Effector memory CD8-positive, alpha-beta T cell (primary cell): ENCODE data around the gene TNC.

Experiments
- ATAC-seq: fragments of 150-1000 bp; cut with Tn5 transposase; replicated peaks from 2 replicates; pipeline ENCODE4 v1.10.0; 2021; ENCODE audit warnings: mild to moderate bottlenecking, moderate library complexity
- DNase-seq, 3 experiments: peaks; one replicate each; pipeline ENCODE4 v3.0.0; 2021
- H3K27ac Mint-ChIP-seq, 2 donors: one replicate each; pipeline ENCODE4 v1.8.0; 2022; ENCODE audit warnings: mild to moderate bottlenecking in 2 of 2, mixed read lengths in 2 of 2, moderate library complexity in 2 of 2
- H3K27me3 Mint-ChIP-seq, 2 donors: one replicate each; pipeline ENCODE4 v1.8.0; 2022; ENCODE audit warnings: mixed read lengths in 2 of 2
- H3K36me3 Mint-ChIP-seq: one replicate; pipeline ENCODE4 v1.8.0; 2022; ENCODE audit warnings: mild to moderate bottlenecking, moderate library complexity, mixed read lengths; ENCODE audit not compliant: insufficient read depth
- H3K4me1 Mint-ChIP-seq, 2 donors: one replicate each; pipeline ENCODE4 v1.8.0; 2022; ENCODE audit warnings: low read depth in 2 of 2, mixed read lengths in 2 of 2
- H3K4me3 Mint-ChIP-seq, 2 donors: one replicate each; pipeline ENCODE4 v1.8.0; 2022; ENCODE audit warnings: mild to moderate bottlenecking in 2 of 2, mixed read lengths in 2 of 2, moderate library complexity in 2 of 2
- H3K9me3 Mint-ChIP-seq, 2 donors: one replicate each; pipeline ENCODE4 v1.8.0; 2022; ENCODE audit warnings: mixed read lengths in 2 of 2

The TNC gene

DNA sequence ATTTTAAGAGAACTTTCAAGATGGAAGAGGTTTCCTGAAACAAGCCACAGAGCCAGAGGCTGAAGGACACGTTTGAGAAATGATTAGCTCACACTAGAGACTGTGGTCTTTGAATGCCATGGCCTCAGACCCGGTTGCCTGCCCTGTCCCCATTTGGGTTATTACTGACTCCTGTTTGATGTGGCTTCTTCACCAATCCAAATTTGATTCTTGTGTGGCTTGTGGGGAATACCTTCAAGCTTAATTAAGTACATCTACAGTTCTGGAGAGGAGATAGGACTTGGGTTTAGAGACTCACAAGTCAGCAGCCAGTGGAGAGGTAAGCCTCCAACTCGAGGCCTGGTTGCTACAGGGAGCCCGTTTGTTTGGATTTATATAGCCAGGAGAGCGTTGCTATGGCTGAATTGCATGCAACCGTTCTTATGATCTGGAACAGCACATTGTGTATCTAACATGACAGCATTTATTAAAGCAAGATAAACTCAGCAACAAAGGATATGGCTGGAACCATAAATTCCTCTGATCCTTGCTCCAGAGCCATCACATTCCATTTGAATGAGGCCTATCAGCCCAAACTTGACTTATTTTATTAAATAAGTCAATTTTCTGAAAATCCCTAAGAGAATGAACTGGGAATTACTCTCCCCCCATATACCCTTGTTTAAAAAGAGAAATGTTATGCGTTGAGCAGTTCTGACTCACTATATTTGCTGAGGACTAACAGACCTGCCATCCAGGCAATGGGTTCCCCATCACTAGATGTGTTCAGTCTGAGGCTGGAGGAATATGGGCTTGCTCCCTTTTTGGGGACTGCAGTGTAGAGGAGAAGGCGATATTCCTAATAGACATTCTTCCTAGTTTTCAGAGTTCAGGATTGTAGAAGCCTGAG lies 99.2 kb downstream of the TNC start:
- Mint-ChIP-seq H3K27me3 (peaks cover 0 to 16% of the 10 kb centered on the region in 2 donors), H3K36me3 (peaks cover 2% of the 10 kb centered on the region), H3K9me3 (no peaks in the 10 kb centered on the region), H3K4me1 (peaks cover 0 to 4% of the 10 kb centered on the region in 2 donors), H3K27ac (peak overlapping the region in 1 of 2 donors; percentile 39), H3K4me3 (no peak overlapping the region)
- ATAC-seq, result no peak
- no peak for DNase-seq

DNA sequence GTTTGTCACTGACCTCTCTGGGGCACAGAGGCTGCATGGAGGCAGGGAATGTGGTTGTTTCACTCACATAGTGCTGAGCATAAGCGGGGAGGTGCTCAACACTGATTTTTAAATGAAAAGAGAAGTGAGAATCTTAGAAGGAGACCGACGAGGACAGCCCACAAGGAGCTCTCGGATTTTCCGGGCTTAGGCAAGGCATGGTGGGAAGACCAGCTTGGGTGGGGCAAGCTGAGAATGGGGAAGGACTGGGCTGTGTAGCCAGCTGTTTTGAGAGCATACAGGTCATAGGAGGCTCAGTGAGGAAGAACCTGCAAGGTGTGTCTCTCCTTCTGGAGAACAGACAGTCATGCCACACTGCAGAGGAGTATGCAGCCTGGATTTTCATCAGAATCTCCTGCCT lies 101.6 kb downstream of the TNC start:
- Mint-ChIP-seq H3K27ac (no peak overlapping the region), H3K4me1 (peaks cover 0 to 8% of the 10 kb centered on the region in 2 donors)

DNA sequence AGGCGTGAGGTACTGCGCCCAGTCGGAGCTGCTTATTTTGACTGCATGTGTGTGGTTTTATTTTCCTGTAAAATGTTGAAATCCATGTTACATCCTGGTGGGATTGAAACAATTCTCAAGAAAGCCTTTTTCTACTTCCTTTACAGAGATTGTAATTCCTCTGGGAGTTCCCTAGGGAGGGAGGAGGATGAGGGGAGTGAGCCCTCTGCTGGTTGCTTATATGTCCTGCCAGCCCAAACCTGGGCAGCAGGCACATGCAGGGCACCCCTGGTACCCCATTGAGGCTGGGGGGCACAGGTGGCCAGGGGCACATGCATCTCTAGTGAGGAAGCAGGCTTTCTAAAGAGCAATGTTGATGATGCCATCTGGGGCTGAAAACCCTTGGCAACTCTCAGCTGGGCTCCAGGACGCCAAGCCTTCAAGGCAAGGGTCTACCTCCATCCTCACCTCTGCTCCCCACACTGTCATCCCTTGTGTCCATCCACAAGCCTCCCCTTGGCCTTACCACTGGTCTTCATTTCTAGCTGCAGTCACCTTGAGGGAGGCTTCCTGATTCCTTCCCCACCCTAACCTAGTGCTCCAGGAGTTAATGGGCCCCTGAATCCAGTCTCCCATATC lies 102.8 kb downstream of the TNC start:
- Mint-ChIP-seq H3K4me3 (no peak overlapping the region), H3K36me3 (no peaks in the 10 kb centered on the region), H3K9me3 (no peaks in the 10 kb centered on the region), H3K4me1 (peaks cover 0 to 10% of the 10 kb centered on the region in 2 donors), H3K27me3 (peaks cover 0 to 16% of the 10 kb centered on the region in 2 donors), H3K27ac (no peak overlapping the region)
- no peak for DNase-seq
- ATAC-seq, result no peak

More for the DNA sequence above, 101.6 kb downstream of the TNC start:
- Mint-ChIP-seq H3K4me3 (no peak overlapping the region), H3K9me3 (no peaks in the 10 kb centered on the region), H3K27me3 (peaks cover 0 to 16% of the 10 kb centered on the region in 2 donors), H3K36me3 (no peaks in the 10 kb centered on the region)
- no peak for DNase-seq
- ATAC-seq, result no peak

DNA sequence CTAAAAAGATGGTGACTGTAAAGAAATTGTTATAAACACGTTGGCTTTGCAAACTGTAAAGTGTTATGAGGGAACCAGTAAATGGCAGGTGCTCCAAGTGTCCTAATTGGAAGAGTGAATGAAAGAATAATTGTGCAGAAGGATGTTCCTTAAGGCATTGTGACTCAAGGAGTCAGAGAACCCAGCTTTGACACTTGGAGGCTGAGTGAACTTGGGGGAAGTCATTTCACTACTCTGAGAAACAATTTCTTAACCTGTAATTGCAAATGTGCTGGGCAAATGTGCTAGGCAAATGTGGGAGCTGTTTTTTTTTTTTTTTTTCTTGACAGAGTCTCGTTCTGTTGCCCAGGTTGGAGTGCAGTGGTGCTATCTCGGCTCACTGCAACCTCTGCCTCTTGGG lies 103.5 kb downstream of the TNC start:
- H3K36me3 Mint-ChIP-seq, result no peaks in the 10 kb centered on the region
- no peak overlapping the region for H3K4me3 Mint-ChIP-seq
- no peak for DNase-seq

DNA sequence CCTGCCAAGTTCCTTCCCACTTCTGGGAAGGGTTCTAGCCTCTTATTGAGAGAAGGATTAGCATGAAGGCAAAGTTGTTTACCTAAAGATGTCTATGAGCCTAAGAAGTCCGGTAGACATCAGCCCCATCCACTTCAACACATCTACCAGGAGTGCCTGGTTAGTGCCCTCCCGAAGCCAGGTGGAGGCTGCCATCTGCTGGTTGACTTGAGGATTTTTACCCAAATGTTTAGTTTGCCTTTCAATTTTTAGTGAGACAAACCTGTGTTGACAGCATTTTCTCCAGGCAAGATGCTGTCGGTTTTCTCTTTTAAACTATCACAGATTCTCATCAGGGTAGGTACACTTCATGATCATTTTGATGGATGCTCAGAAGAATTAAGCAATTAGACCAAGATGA lies 104.0 kb downstream of the TNC start:
- H3K9me3 Mint-ChIP-seq, result no peaks in the 10 kb centered on the region
- H3K27ac Mint-ChIP-seq, result no peak overlapping the region
- H3K4me1 Mint-ChIP-seq, result peaks cover 4 to 10% of the 10 kb centered on the region in 2 donors
- H3K36me3 Mint-ChIP-seq, result no peaks in the 10 kb centered on the region
- H3K4me3 Mint-ChIP-seq, result no peak overlapping the region
- DNase-seq (peak; percentile 71 to 76 (median 76)), ATAC-seq (peak; percentile 87)
- peaks cover 0 to 16% of the 10 kb centered on the region in 2 donors for H3K27me3 Mint-ChIP-seq

More for the DNA sequence above, 103.5 kb downstream of the TNC start:
- peaks cover 0 to 16% of the 10 kb centered on the region in 2 donors for H3K27me3 Mint-ChIP-seq
- H3K9me3 Mint-ChIP-seq, result no peaks in the 10 kb centered on the region
- H3K27ac Mint-ChIP-seq, result no peak overlapping the region
- peaks cover 0 to 10% of the 10 kb centered on the region in 2 donors for H3K4me1 Mint-ChIP-seq
- ATAC-seq, result no peak

DNA sequence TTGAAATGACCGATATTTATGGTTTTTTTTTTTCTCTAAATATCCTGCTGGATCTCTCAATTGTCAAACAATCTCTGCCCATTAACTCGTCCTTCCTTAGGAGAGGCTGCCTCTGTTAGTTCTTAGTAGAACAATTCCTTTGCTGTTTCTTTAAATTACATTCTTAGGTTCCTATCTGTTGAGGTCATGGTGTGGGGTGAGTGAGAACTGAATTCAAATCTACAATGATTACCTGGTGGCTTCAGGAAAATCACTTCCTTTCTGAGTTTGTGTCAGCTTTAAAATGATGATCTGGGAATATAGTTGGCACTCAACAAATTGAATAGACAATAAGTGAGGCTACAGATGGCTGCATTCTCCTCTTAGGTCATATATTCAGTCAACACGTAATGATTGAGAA lies 105.5 kb downstream of the TNC start:
- H3K9me3 Mint-ChIP-seq, result no peaks in the 10 kb centered on the region
- H3K27me3 Mint-ChIP-seq, result peaks cover 0 to 16% of the 10 kb centered on the region in 2 donors
- DNase-seq (no peak), ATAC-seq (no peak)
- no peaks in the 10 kb centered on the region for H3K36me3 Mint-ChIP-seq
- H3K4me1 Mint-ChIP-seq, result peaks cover 6 to 10% of the 10 kb centered on the region in 2 donors
- no peak overlapping the region for H3K4me3 Mint-ChIP-seq
- no peak overlapping the region for H3K27ac Mint-ChIP-seq

DNA sequence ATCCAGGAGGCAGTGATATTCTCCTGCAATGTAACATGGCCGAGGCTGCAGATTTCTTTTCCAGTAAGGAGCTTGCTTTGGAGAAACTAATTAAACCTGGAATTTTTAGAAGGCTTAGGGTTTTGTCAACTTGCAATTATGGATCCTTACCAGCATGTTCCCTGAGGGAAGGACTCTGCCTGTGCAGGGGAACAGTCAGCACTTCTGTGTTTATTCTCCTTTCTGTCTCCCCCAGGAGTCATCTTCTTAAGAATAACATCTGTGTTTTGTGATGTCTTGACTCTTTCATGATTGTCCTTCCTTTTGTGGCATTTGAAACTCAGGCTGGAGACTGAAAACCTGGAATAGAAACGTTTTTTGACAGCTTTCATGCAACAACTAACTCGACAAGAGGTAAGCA lies 107.1 kb downstream of the TNC start:
- no peak for ATAC-seq
- Mint-ChIP-seq H3K36me3 (no peaks in the 10 kb centered on the region), H3K27ac (no peak overlapping the region), H3K9me3 (no peaks in the 10 kb centered on the region), H3K4me3 (no peak overlapping the region), H3K4me1 (peaks cover 6 to 10% of the 10 kb centered on the region in 2 donors), H3K27me3 (peaks cover 0 to 7% of the 10 kb centered on the region in 2 donors)
- no peak for DNase-seq

DNA sequence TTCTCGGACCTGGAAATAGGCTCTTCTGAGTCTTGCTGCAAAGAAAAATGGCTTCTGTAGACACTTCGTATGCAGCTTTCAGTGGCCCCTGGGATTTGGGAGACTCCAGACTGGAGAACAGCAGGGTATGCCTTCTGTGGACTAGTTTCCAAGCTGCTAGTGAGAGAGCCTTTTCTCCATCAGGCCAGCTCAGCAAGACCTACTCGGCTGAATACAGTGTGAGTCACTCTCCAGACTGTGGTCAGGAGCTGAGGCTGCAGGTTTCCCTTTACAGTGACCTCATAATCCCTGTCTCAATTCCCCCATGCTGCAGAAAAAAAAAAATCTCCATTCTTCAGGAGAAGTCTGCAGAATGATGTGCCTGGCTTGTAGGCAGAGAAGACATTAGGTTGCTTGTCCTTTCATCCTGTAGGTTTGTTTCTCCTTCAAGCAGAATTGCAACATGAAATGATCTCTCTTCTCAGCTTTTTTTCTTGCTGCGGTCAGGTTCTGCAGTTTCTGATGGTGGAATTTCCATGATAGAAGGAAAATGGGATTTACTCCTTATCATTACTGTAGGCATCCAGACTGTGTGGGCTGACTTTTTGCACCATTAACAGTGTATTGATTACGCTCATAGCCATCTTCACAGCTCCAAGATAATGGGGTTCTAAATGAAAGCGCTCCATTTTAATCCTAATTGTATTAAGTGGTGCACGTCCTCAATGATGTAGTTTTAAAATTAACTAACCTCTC lies 109.3 kb downstream of the TNC start:
- H3K4me3 Mint-ChIP-seq, result no peak overlapping the region
- peaks cover 5 to 6% of the 10 kb centered on the region in 2 donors for H3K4me1 Mint-ChIP-seq
- no peak for ATAC-seq

DNA sequence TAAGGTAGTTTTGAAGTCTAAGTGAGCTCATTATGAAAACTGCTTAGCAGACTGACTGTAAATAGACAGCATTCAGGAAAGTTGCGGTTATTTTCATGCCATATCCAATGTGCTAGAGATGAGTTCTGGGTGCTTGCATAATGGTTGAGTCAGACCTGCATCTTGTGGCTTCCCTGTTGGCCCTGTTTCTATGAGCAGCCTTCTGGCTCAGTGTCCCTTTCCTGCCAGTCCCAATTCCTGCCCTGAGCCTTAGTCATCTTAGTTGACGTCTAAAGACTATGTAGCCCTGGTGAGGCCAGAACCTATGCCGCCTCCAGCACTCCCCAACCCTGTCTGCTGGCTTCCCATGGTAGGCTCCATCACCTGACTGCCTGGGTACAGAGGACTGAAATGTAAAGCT lies 111.3 kb downstream of the TNC start:
- H3K36me3 Mint-ChIP-seq, result peaks cover 4% of the 10 kb centered on the region
- ATAC-seq, result no peak
- H3K9me3 Mint-ChIP-seq, result no peaks in the 10 kb centered on the region
- H3K27me3 Mint-ChIP-seq, result peaks cover 11 to 12% of the 10 kb centered on the region in 2 donors
- H3K27ac Mint-ChIP-seq, result no peak overlapping the region
- no peak for DNase-seq
- H3K4me1 Mint-ChIP-seq, result peaks cover 2 to 6% of the 10 kb centered on the region in 2 donors
- no peak overlapping the region for H3K4me3 Mint-ChIP-seq

More for the DNA sequence above, 109.3 kb downstream of the TNC start:
- peaks cover 0 to 9% of the 10 kb centered on the region in 2 donors for H3K27me3 Mint-ChIP-seq
- H3K36me3 Mint-ChIP-seq, result no peaks in the 10 kb centered on the region
- H3K27ac Mint-ChIP-seq, result no peak overlapping the region
- H3K9me3 Mint-ChIP-seq, result no peaks in the 10 kb centered on the region
- no peak for DNase-seq

DNA sequence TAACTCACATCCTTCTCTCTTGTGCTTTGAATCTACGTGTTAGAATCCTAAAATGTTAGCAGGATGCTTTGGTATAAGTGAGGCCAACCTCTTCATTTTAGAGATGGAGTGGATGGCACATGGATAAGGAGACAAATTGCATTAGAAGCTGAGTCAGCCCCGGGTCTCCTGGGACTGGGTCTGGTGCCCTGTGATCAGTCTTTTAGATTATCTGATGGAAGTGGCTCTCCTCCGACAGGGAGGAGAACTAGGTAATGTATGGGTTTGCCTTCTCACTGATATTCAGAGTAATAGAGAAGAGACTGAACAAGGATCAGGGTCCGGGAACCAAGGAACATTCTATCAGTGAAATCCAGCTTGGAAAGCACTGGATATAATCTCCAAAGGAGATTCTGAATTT lies 112.6 kb downstream of the TNC start:
- Mint-ChIP-seq H3K36me3 (peaks cover 4% of the 10 kb centered on the region), H3K9me3 (no peaks in the 10 kb centered on the region), H3K27me3 (peaks cover 20 to 24% of the 10 kb centered on the region in 2 donors), H3K27ac (no peak overlapping the region), H3K4me3 (no peak overlapping the region), H3K4me1 (peaks cover under 1 to 6% of the 10 kb centered on the region in 2 donors)
- ATAC-seq (no peak), DNase-seq (no peak)

DNA sequence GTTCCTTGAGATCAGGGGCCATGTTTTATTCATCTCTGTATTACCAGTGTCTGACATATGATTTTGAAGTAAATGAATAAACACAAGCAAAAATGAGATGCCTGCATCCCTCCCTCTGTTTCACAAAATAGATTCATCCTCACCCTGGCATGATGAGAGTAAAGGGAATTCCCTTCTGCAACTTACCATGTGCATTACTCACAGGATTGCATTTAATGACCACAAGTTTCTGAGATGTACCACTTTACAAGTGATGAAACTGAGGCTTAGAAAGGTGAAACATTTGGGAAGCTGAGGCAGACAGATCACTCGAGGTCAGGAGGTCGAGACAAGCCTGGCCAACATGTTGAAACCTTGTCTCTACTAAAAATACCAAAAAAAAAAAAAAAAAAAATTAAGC lies 113.4 kb downstream of the TNC start:
- Mint-ChIP-seq H3K27ac (no peak overlapping the region), H3K4me3 (no peak overlapping the region), H3K9me3 (no peaks in the 10 kb centered on the region), H3K36me3 (peaks cover 4% of the 10 kb centered on the region), H3K27me3 (peaks cover 22 to 32% of the 10 kb centered on the region in 2 donors), H3K4me1 (peaks cover 3 to 6% of the 10 kb centered on the region in 2 donors)
- DNase-seq (no peak), ATAC-seq (no peak)

DNA sequence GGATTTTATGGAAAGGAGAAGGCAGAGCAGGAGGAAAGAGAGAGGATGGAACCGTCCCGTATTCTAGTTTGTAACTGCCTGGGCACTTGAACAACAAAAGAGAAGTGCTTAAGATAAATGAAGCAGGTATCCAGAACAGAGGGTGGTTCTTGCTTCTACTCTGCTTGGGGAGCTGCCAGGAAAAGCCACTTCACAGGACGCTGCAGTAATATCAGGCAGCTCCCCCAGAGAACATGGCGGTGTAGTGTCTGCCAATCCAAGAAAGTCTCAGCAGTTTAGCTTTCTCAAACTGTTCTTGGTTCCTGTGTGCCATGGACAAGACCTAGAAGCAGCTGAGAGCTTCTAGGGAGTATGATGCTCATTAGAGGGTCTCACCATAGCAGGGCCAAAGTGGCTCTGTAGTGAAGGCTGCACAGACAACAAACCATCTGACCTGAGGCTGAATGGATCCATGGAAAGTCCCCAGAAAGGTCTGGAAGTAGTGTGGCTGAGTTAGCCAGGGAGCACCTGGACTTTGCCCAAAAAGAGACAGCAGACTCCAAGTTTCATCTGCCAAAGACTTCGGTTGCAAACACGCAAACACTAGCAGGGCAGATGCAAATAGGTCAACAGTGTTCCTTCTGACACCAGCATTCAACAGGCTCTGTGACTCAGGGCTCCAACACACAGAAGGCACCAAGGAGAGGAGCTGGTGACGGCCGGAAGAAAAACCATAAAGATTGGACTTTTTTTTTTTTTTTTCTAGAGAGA lies 115.4 kb downstream of the TNC start:
- Mint-ChIP-seq H3K27me3 (peaks cover 28 to 42% of the 10 kb centered on the region in 2 donors), H3K4me1 (peaks cover 0 to 3% of the 10 kb centered on the region in 2 donors), H3K36me3 (peaks cover 4% of the 10 kb centered on the region), H3K4me3 (no peak overlapping the region), H3K27ac (no peak overlapping the region), H3K9me3 (no peaks in the 10 kb centered on the region)
- ATAC-seq (no peak), DNase-seq (no peak)

DNA sequence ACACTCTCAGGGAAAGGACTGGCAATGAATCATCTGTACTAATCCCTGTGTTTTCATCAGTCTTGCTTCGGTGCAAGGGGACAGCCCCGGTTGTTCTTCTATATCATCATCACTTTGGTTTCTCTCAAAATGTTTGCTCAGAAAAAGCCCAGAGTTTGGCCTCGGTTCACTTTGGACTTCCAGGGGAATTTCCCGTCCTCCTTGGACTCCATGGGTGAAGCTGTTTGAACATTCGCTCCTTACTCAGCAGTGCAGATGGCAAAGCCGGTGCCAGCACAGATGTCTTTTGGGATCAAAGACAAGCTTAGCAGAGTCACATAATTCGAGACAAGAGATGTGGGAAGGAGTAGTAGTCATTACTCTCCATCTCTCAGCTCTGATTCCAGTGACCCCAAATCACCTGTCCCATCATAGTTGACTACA lies 117.7 kb downstream of the TNC start:
- H3K9me3 Mint-ChIP-seq, result no peaks in the 10 kb centered on the region
- peaks cover 4% of the 10 kb centered on the region for H3K36me3 Mint-ChIP-seq
- H3K27ac Mint-ChIP-seq, result no peak overlapping the region
- ATAC-seq, result no peak
- no peak for DNase-seq
- H3K4me1 Mint-ChIP-seq, result peaks cover 0 to 3% of the 10 kb centered on the region in 2 donors
- H3K27me3 Mint-ChIP-seq, result peaks cover 28 to 34% of the 10 kb centered on the region in 2 donors
- no peak overlapping the region for H3K4me3 Mint-ChIP-seq
